Neural cell (in vitro differentiated cells): Measurements from ENCODE around the gene OR2G3.

Source experiments
- CTCF ChIP-seq: fragments of 450-650 bp; IDR thresholded peaks from 2 replicates; pipeline ENCODE4 v1.5.1; 2014; ENCODE audit warnings: antibody characterized with exemption, mild to moderate bottlenecking, moderate library complexity; ENCODE audit not compliant: poor library complexity, severe bottlenecking
- EP300 ChIP-seq: fragments of 450-650 bp; conservative IDR thresholded peaks from 2 replicates; pipeline ENCODE4 v1.6.1; 2014; ENCODE audit warnings: antibody characterized with exemption, mild to moderate bottlenecking, moderate library complexity; ENCODE audit not compliant: poor library complexity, severe bottlenecking
- POLR2AphosphoS5 ChIP-seq: IDR thresholded peaks from 2 replicates; pipeline ENCODE4 v1.6.1; 2012
- REST ChIP-seq: IDR thresholded peaks from 2 replicates; pipeline ENCODE4 v1.6.1; 2012; ENCODE audit warnings: borderline replicate concordance

DNA sequence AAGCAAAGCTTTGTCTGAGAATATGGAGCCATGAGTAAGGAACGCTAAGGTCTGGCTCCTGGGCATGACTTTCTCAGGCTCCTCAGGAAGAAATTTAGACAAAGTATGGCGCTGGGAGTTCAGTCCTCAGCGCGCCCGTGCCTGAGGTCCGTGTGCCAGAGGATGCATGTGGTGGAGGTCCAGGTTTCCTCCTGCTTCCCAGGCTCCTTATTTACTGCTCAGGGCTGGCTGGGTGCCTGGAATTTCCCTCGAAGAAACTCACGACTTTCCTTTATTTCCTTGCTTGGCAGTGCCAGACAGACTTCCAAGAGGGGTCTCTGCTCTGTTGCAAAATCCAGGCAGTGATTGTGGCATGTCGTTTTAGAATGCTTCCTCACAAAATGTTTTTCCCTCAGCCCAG is 43.2 kb upstream of the OR2G3 start:
- TF ChIP-seq CTCF (no peak), REST (no peak), POLR2AphosphoS5 (no peak), EP300 (no peak)
